22Rv1 (cell line): ENCODE measurements around the gene GNA15.

ENCODE experiments used
- H3K27ac ChIP-seq: fragments of 450-650 bp; 2 replicates; pipeline ENCODE4 v1.5.1; 2017
- CTCF ChIP-seq: fragments of 450-650 bp; IDR thresholded peaks from 2 replicates; pipeline ENCODE4 v1.5.1; 2017; ENCODE audit warnings: mild to moderate bottlenecking
- ZFX ChIP-seq: fragments of 450-650 bp; IDR thresholded peaks from 2 replicates; pipeline ENCODE4 v1.6.1; 2017; ENCODE audit warnings: antibody characterized with exemption, borderline replicate concordance

Gene GNA15

GRCh38 chr19:3102239-3103140, 33.3 kb upstream of the GNA15 start:
- no peak overlapping the region for H3K27ac ChIP-seq
- TF ChIP-seq ZFX (no peak), CTCF (no peak)

DNA sequence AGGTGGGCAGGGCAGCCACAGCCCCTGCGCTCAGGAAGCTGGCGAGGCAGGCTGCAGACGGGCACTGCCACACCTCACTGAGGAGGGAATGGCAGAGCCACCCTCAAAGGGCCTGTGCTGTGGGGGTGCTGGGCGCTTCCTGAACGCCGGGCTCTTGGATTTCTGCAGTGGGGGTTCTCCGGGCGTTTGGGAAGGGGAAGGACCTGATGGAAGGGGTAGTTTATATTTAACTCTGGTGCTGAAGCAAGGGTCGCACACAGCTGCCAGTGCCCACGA, 31.2 kb upstream of the GNA15 start:
- TF ChIP-seq CTCF (no peak), ZFX (no peak)
- no peak overlapping the region for H3K27ac ChIP-seq

DNA sequence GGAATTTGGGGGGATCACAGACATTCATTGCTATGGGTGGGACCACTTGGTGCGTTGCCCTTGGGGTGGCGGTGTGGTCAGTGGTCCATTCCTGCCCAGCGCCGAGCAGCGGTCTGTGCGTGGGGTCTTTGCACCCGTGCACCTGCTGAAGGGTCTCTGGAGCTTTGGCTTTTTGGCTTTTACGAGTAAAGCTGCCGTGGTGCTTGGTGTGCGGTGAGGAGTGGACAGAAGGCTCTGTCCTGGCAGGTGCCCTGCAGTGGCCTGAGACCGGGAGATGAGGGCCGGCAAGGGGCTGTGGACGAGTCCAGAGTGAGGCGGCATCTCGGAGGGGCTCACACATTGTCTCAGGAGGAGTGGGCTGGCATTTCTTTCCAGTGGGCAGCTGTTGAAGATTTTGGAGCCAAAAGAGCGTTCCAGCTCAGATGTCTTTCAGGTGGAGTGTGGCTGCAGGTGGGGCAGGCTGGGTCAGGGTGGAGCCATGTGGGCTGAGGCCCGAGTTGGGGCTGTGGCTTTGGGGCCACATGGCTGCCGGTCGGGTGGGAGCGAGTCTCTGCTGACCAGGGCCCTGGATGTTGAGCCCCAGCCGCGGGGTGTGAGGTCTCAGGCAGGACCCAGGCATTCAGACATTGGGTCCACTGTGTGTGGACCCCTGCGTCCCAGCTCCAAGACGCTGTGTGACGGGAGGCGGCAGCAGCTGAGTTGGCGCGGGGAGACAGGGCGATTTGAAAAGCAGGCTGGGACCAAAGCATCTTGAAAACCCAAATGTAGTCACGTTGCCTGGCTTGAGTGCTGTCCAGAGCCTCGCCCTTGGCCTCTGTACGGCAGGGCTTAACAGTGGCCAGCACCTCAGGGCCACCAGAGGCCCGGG, 30.0 kb upstream of the GNA15 start:
- TF ChIP-seq ZFX: no peak
- no peak for TF ChIP-seq CTCF
- H3K27ac ChIP-seq: no peak overlapping the region

GRCh38 chr19:3106509-3107141, 29.2 kb upstream of the GNA15 start:
- TF ChIP-seq ZFX: no peak
- no peak overlapping the region for H3K27ac ChIP-seq

GRCh38 chr19:3107658-3108057, 28.2 kb upstream of the GNA15 start:
- no peak overlapping the region for H3K27ac ChIP-seq
- no peak for TF ChIP-seq CTCF
- no peak for TF ChIP-seq ZFX

- H3K27ac ChIP-seq: no peak overlapping the region
- peak; percentile 95 for TF ChIP-seq CTCF
- TF ChIP-seq ZFX: no peak
Measured at GRCh38 chr19:3108775-3109174, 27.1 kb upstream of the GNA15 start.

GRCh38 chr19:3109491-3109890, 26.3 kb upstream of the GNA15 start:
- H3K27ac ChIP-seq: no peak overlapping the region
- TF ChIP-seq CTCF: no peak
- TF ChIP-seq ZFX: no peak
